Keratinocyte (primary cell): ENCODE results near the gene ZNF143.

Source experiments
- CTCF ChIP-seq, 3 experiments: IDR thresholded peaks in 1 of 3; conservative IDR thresholded peaks in 1 of 3; optimal IDR thresholded peaks in 1 of 3; 2 replicates in 2 of 3; 3 replicates in 1 of 3; pipeline versions ENCODE3 to v1.5.1; 2011; ENCODE audit warnings: low read length in 3 of 3, mild to moderate bottlenecking in 3 of 3, moderate library complexity in 2 of 3, control low read depth in 1 of 3, inconsistent platforms in 1 of 3; ENCODE audit not compliant: insufficient read depth in 2 of 3; ENCODE audit errors: extremely low read depth in 1 of 3
- EZH2 ChIP-seq: IDR thresholded peaks from one replicate; pipeline ENCODE4 v1.6.1; 2012; ENCODE audit warnings: inconsistent platforms, mild to moderate bottlenecking, low read length, moderate library complexity

GRCh38 chr11:9509041-9509440 is 48.2 kb downstream of the ZNF143 start:
- no peak for TF ChIP-seq CTCF (optimal IDR thresholded peaks at IDR 0.05 in 1 of 3, IDR thresholded peaks at IDR 0.05 in 1 of 3, conservative IDR thresholded peaks at IDR 0.05 in 1 of 3; ENCODE audit: extremely low read depth in 1 of 3, insufficient read depth in 2 of 3, low read length in 3 of 3)
- TF ChIP-seq EZH2: no peak
